Thymus (tissue), 11 donors: ENCODE results near the gene DPF3. TPM values are rescaled to one million over a fixed set of nuclear protein-coding genes. Genes with fewer than 3 reads are reported as not detected.

Experiments used
- DNase-seq, 9 donors: peaks; one replicate each; pipeline ENCODE4 v3.0.0-alpha.2; 2013; ENCODE audit warnings: low spot score in 9 of 9, low read depth in 6 of 9, missing footprints in 1 of 9
- H3K27ac ChIP-seq, 2 donors: one replicate each; pipeline ENCODE4 v1.5.1; 2013; ENCODE audit warnings: control low read depth in 1 of 2, low read depth in 1 of 2, low read length in 1 of 2, mild to moderate bottlenecking in 1 of 2, moderate library complexity in 1 of 2
- H3K27me3 ChIP-seq, 2 donors: one replicate each; pipeline ENCODE4 v1.5.1; 2013; ENCODE audit warnings: low read length in 1 of 2; ENCODE audit not compliant: control insufficient read depth in 2 of 2, insufficient read depth in 1 of 2
- H3K36me3 ChIP-seq, 2 donors: one replicate each; pipeline ENCODE4 v1.5.1; 2013; ENCODE audit warnings: low read length in 1 of 2, mild to moderate bottlenecking in 1 of 2, moderate library complexity in 1 of 2; ENCODE audit not compliant: control insufficient read depth in 2 of 2, insufficient read depth in 2 of 2
- H3K4me1 ChIP-seq, 2 donors: one replicate each; pipeline ENCODE4 v1.5.1; 2013; ENCODE audit warnings: low read length in 2 of 2; ENCODE audit not compliant: control insufficient read depth in 2 of 2, insufficient read depth in 2 of 2
- H3K4me3 ChIP-seq, 2 donors: one replicate each; pipeline ENCODE4 v1.5.1; 2013; ENCODE audit warnings: low read length in 2 of 2, control low read depth in 1 of 2, mild to moderate bottlenecking in 1 of 2
- H3K9me3 ChIP-seq, 2 donors: one replicate each; pipeline ENCODE4 v1.5.1; 2013; ENCODE audit warnings: low read length in 1 of 2, mild to moderate bottlenecking in 1 of 2; ENCODE audit not compliant: control insufficient read depth in 2 of 2, insufficient read depth in 1 of 2
- WGBS: extraction: QIAGEN DNeasy Blood & Tissue Kit; methylation state at CpG from one replicate; pipeline ENCODE4 v1.1.7; 2013; 5-methylcytosine and 5-hydroxymethylcytosine counted together
- polyA plus RNA-seq: library from polyadenylated mRNA; stranded (reverse); fragments of 200-250 nt; gene quantifications from one replicate; pipeline ENCODE4 v1.2.3, GENCODE V29; 2013
- total RNA-seq: library from RNA; stranded (reverse); fragments of 120-200 nt; gene quantifications from one replicate; pipeline ENCODE4 v1.2.4, GENCODE V29; 2013
- donor health status: healthy.

Gene DPF3
- total and polyA plus RNA-seq, 2 donors, result 0.46 to 1.6 TPM

DNA sequence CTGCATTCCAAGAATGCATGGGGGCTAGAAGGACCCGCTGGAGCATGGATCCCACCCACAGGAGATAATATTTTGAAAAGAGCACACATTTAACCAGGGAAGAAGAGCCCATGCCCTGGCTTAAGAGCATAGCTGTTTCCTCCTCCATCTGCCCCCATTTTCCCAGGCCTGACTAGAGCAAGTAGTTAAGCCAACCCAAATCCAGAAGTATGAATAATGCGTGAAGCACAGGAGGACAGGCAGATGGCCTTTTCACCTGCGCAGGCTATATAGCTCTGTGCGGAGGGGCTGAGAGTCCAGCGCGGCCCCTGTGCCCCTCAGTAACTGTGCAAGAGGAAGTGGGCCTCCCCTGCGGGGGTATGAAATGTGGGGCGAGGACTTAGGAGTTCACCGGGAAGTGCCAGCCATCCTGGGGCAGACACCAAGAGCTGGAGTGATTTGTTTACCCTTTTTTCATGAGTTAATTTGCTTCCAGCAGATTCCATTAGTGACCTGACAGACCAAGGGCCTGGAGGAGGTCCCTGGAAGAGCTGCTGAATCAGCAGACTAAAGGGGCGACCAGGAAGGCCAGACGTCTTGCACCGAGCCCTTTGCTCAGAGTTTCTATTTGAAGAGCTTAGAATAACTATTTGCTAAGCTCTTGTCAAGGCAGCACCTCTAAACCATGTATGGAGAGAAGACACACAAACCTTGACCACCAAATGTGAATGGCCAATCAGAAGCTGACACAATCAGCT, 37.2 kb downstream of the DPF3 start:
- no peak for DNase-seq
- H3K4me3 ChIP-seq, result no peak overlapping the region
- H3K36me3 ChIP-seq, result no peaks in the 10 kb centered on the region
- 82% methylated on average over 12 of the region's 12 CpGs for WGBS
- no peaks in the 10 kb centered on the region for H3K9me3 ChIP-seq
- H3K4me1 ChIP-seq, result peaks cover 0 to 9% of the 10 kb centered on the region in 2 donors
- no peak overlapping the region for H3K27ac ChIP-seq
- H3K27me3 ChIP-seq, result no peaks in the 10 kb centered on the region

- 91% methylated on average over 1 of the region's 1 CpG for WGBS
- no peak overlapping the region for H3K27ac ChIP-seq
Measured at GRCh38 chr14:72855913-72856312, 38.0 kb downstream of the DPF3 start.

GRCh38 chr14:72852194-72852593, 41.7 kb downstream of the DPF3 start:
- no peak for DNase-seq
- WGBS, result 97% methylated on average over 10 of the region's 10 CpGs
- peaks cover 0 to 9% of the 10 kb centered on the region in 2 donors for H3K4me1 ChIP-seq
- H3K27ac ChIP-seq, result no peak overlapping the region
- H3K36me3 ChIP-seq, result no peaks in the 10 kb centered on the region
- H3K9me3 ChIP-seq, result no peaks in the 10 kb centered on the region
- H3K27me3 ChIP-seq, result no peaks in the 10 kb centered on the region
- H3K4me3 ChIP-seq, result no peak overlapping the region

More at GRCh38 chr14:72855913-72856312, 38.0 kb downstream of the DPF3 start:
- Histone ChIP-seq H3K4me3 (no peak overlapping the region), H3K36me3 (no peaks in the 10 kb centered on the region), H3K27me3 (no peaks in the 10 kb centered on the region), H3K4me1 (peaks cover 0 to 9% of the 10 kb centered on the region in 2 donors), H3K9me3 (no peaks in the 10 kb centered on the region)
- DNase-seq, result no peak

- WGBS, result 87% methylated on average over 14 of the region's 14 CpGs
- Histone ChIP-seq H3K9me3 (no peaks in the 10 kb centered on the region), H3K4me1 (peaks cover 0 to 6% of the 10 kb centered on the region in 2 donors), H3K27ac (no peak overlapping the region), H3K36me3 (no peaks in the 10 kb centered on the region), H3K27me3 (no peaks in the 10 kb centered on the region), H3K4me3 (no peak overlapping the region)
- DNase-seq, result no peak
Measured at GRCh38 chr14:72851635-72852034, 42.3 kb downstream of the DPF3 start.

- WGBS, result 98% methylated on average over 4 of the region's 4 CpGs
- DNase-seq, result no peak
- H3K4me3 ChIP-seq, result no peak overlapping the region
- peaks cover 0 to 2% of the 10 kb centered on the region in 2 donors for H3K4me1 ChIP-seq
- no peaks in the 10 kb centered on the region for H3K9me3 ChIP-seq
- H3K27me3 ChIP-seq, result no peaks in the 10 kb centered on the region
- no peak overlapping the region for H3K27ac ChIP-seq
- H3K36me3 ChIP-seq, result no peaks in the 10 kb centered on the region
Measured at GRCh38 chr14:72850360-72850759, 43.5 kb downstream of the DPF3 start.

DNA sequence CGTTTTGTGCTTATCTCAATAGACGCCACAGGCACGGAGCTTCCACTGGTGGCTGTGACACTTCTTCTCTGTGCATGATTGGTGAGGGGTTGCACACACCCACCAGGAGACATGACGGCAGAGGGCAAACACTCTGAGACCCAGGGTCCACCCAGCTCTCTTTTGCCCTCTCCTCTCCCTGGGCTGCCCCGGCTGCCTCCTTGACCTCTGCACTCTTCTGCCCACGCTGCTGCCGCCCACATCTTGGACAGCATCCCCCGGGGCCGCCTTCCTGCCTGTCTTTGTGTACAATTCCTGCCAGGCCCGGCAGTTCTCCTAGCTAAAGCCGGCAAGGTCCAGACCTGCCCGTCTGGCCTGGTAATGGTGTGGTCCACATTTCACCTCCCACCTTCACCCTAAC, 44.7 kb downstream of the DPF3 start:
- Histone ChIP-seq H3K4me1 (no peaks in the 10 kb centered on the region), H3K27me3 (no peaks in the 10 kb centered on the region), H3K27ac (no peak overlapping the region), H3K9me3 (no peaks in the 10 kb centered on the region), H3K4me3 (no peak overlapping the region), H3K36me3 (no peaks in the 10 kb centered on the region)
- WGBS, result 94% methylated on average over 12 of the region's 12 CpGs
- no peak for DNase-seq

DNA sequence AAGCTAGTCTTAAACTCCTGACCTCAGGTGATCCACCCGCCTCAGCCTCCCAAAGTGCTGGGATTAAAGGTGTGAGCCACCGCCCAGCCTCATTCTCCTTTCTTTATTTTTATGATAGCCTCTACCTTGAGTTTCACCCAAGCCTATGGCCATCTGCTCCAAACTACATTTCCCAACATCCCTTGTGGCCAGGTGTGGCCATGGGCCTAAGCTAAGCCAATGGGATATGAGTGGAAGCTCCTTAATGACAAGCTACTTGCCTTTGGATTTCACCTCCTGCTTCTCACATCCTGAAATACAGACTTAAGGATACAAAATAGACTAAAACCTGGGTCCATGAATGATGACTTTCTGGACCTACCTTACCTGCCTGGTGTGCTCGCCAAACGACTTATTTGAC, 46.2 kb downstream of the DPF3 start:
- WGBS, result 98% methylated on average over 4 of the region's 4 CpGs
- H3K27me3 ChIP-seq, result no peaks in the 10 kb centered on the region
- no peaks in the 10 kb centered on the region for H3K9me3 ChIP-seq

DNA sequence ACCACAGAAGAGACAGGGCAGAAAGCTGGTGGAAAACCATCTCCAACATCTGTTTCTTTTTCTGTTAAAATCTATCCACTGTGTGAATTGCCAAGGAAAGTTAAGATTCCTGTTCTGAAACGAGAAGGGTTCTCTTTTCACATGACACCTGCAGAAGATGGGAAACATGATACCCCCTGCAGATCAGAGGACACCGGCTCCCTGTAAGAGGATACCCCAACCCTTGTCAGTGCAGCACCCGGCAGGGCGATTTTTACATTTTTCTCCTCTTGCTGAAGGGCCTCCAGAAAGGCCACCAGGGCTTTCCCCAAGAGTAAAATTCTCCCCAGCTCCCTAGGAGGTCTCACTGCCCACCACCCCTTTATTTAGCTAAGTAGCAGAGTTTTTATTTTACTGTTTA, 48.2 kb downstream of the DPF3 start:
- Histone ChIP-seq H3K4me3 (no peak overlapping the region), H3K27me3 (no peaks in the 10 kb centered on the region), H3K27ac (no peak overlapping the region), H3K9me3 (no peaks in the 10 kb centered on the region), H3K36me3 (no peaks in the 10 kb centered on the region), H3K4me1 (no peaks in the 10 kb centered on the region)
- WGBS, result 92% methylated on average over 4 of the region's 4 CpGs
- DNase-seq, result no peak

More for the DNA sequence above, 46.2 kb downstream of the DPF3 start:
- Histone ChIP-seq H3K4me1 (no peaks in the 10 kb centered on the region), H3K36me3 (no peaks in the 10 kb centered on the region), H3K4me3 (no peak overlapping the region), H3K27ac (no peak overlapping the region)
- no peak for DNase-seq

DNA sequence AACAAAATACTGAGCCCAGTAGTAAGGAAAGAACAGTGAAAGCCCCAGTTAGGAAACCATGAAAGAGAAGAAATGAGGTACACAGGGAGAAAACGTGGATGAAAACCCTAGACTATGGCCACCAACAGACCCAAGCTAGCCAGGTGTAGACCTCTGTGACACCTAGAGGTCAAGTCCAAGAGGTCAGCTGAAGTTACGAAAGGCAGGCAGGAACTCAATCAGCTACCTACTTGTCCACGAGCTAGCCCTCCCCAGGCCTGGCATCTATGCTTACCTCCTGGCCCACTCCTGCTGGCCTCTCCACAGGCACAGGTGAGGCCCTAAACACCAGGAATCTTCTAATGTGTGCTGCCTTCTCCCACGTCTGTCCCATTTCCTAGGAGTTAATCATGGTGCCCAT, 48.7 kb downstream of the DPF3 start:
- DNase-seq, result no peak
- H3K27me3 ChIP-seq, result no peaks in the 10 kb centered on the region
- 98% methylated on average over 4 of the region's 4 CpGs for WGBS
- no peak overlapping the region for H3K27ac ChIP-seq
- H3K9me3 ChIP-seq, result no peaks in the 10 kb centered on the region
- no peak overlapping the region for H3K4me3 ChIP-seq
- no peaks in the 10 kb centered on the region for H3K4me1 ChIP-seq
- no peaks in the 10 kb centered on the region for H3K36me3 ChIP-seq
